CD14-positive monocyte (primary cell): ENCODE results near the gene ADK. TPM values are rescaled to one million over a fixed set of nuclear protein-coding genes. Genes with fewer than 3 reads are reported as not detected.

Experiments used
- DNase-seq, 3 donors: peaks; one replicate each; pipeline ENCODE4 v3.0.0-alpha.2; 2011 to 2022
- H2AFZ ChIP-seq: 2 replicates; pipeline ENCODE4 v1.6.0; 2012; ENCODE audit warnings: mild to moderate bottlenecking, low read depth, low read length, inconsistent platforms; ENCODE audit not compliant: insufficient read depth, poor library complexity, severe bottlenecking
- H3K27ac ChIP-seq, 2 donors: 1 replicate in 1 of 2; 2 replicates in 1 of 2; pipeline ENCODE4 v1.5.1; 2012 to 2013; ENCODE audit warnings: low read length in 2 of 2, control low read depth in 1 of 2, inconsistent platforms in 1 of 2, low read depth in 1 of 2, mild to moderate bottlenecking in 1 of 2
- H3K27me3 ChIP-seq, 2 donors: one replicate each; pipeline versions ENCODE4 v1.6.0 to v1.6.1; 2011 to 2013; ENCODE audit warnings: low read length in 2 of 2; ENCODE audit not compliant: control insufficient read depth in 2 of 2, insufficient read depth in 2 of 2
- H3K36me3 ChIP-seq, 2 donors: replicated peaks in 1 of 2; 1 replicate in 1 of 2; 2 replicates in 1 of 2; pipeline versions ENCODE4 v1.5.1 to v1.6.1; 2012 to 2013; ENCODE audit warnings: low read length in 2 of 2, control low read depth in 1 of 2, inconsistent platforms in 1 of 2, mild to moderate bottlenecking in 1 of 2; ENCODE audit not compliant: insufficient read depth in 2 of 2, control insufficient read depth in 1 of 2
- H3K4me1 ChIP-seq, 2 donors: 1 replicate in 1 of 2; 2 replicates in 1 of 2; pipeline versions ENCODE4 v1.5.1 to v1.6.1; 2012 to 2013; ENCODE audit warnings: low read length in 2 of 2, control low read depth in 1 of 2, inconsistent platforms in 1 of 2, mild to moderate bottlenecking in 1 of 2, moderate library complexity in 1 of 2; ENCODE audit not compliant: insufficient read depth in 2 of 2, control insufficient read depth in 1 of 2
- H3K4me2 ChIP-seq: replicated peaks from 2 replicates; pipeline ENCODE3; 2012; ENCODE audit warnings: low read length, moderate library complexity, mild to moderate bottlenecking; ENCODE audit not compliant: poor library complexity, severe bottlenecking; ENCODE audit errors: extremely low read depth
- H3K4me3 ChIP-seq, 3 experiments: fragments of 200-600 bp in 1 of 3; sonication (generic) in 1 of 3; replicated peaks in 1 of 3; 1 replicate in 2 of 3; 2 replicates in 1 of 3; pipeline ENCODE4 v1.5.1; 2011 to 2013; ENCODE audit warnings: low read length in 3 of 3, mild to moderate bottlenecking in 3 of 3, control low read depth in 2 of 3, low read depth in 2 of 3, inconsistent platforms in 1 of 3, moderate library complexity in 1 of 3
- H3K79me2 ChIP-seq: 2 replicates; pipeline ENCODE4 v1.6.0; 2012; ENCODE audit warnings: mild to moderate bottlenecking, control low read depth, inconsistent platforms, low read length, moderate library complexity; ENCODE audit not compliant: insufficient read depth
- H3K9ac ChIP-seq: 2 replicates; pipeline ENCODE4 v1.6.0; 2017; ENCODE audit warnings: low read length, mild to moderate bottlenecking; ENCODE audit not compliant: insufficient read depth, poor library complexity, severe bottlenecking
- H3K9me3 ChIP-seq, 2 donors: replicated peaks in 1 of 2; 1 replicate in 1 of 2; 2 replicates in 1 of 2; pipeline versions ENCODE4 v1.5.1 to v1.6.1; 2012 to 2013; ENCODE audit warnings: low read length in 2 of 2, control low read depth in 1 of 2; ENCODE audit not compliant: control insufficient read depth in 1 of 2, insufficient read depth in 1 of 2
- H4K20me1 ChIP-seq: 2 replicates; pipeline ENCODE4 v1.6.0; 2012; ENCODE audit warnings: mild to moderate bottlenecking, low read length, control low read depth, moderate library complexity; ENCODE audit not compliant: insufficient read depth
- H3K27ac Mint-ChIP-seq, 7 donors: one replicate each; pipeline ENCODE4 v1.8.0; 2020; ENCODE audit warnings: mild to moderate bottlenecking in 7 of 7, mixed read lengths in 7 of 7, moderate library complexity in 6 of 7, inconsistent platforms in 2 of 7
- H3K27me3 Mint-ChIP-seq, 3 donors: one replicate each; pipeline ENCODE4 v1.8.0; 2021 to 2022; ENCODE audit warnings: low read depth in 3 of 3, mild to moderate bottlenecking in 3 of 3, mixed read lengths in 3 of 3, moderate library complexity in 3 of 3, inconsistent platforms in 1 of 3
- H3K36me3 Mint-ChIP-seq, 2 donors: one replicate each; pipeline ENCODE4 v1.8.0; 2020; ENCODE audit warnings: mixed read lengths in 2 of 2, inconsistent platforms in 1 of 2, mild to moderate bottlenecking in 1 of 2
- H3K4me1 Mint-ChIP-seq: one replicate; pipeline ENCODE4 v1.8.0; 2020; ENCODE audit warnings: mild to moderate bottlenecking, mixed read lengths
- H3K4me3 Mint-ChIP-seq, 2 donors: one replicate each; pipeline ENCODE4 v1.8.0; 2020; ENCODE audit warnings: mild to moderate bottlenecking in 2 of 2, mixed read lengths in 2 of 2, moderate library complexity in 1 of 2
- H3K9me3 Mint-ChIP-seq, 7 donors: one replicate each; pipeline ENCODE4 v1.8.0; 2020 to 2022; ENCODE audit warnings: mixed read lengths in 7 of 7, mild to moderate bottlenecking in 6 of 7, moderate library complexity in 6 of 7, inconsistent platforms in 2 of 7
- WGBS: methylation state at CpG from one replicate; pipeline ENCODE4 v1.1.5; 2013; ENCODE audit warnings: missing lambda C conversion rate; ENCODE audit not compliant: insufficient coverage; 5-methylcytosine and 5-hydroxymethylcytosine counted together
- intact Hi-C, 2 donors: fragments of 100-400 bp; cut with micrococcal nuclease; formaldehyde crosslinking; loops; one replicate each; pipeline versions ENCODE4 v1.15.0 to v1.15.1; 2023
- polyA plus RNA-seq, 3 donors: library from polyadenylated mRNA; depleted of rRNA in 1 of 3; unstranded in 2 of 3; stranded (reverse) in 1 of 3; fragments of 300-500 nt in 2 of 3; fragments of >200 nt in 1 of 3; fragmentation: Illumina TruSeq in 2 of 3; gene quantifications; 1 replicate in 2 of 3; 2 replicates in 1 of 3; pipeline ENCODE4 v1.2.3, GENCODE V29; 2012 to 2021
- TF ChIP-seq, protein P1 (sequence below): fragments of 200-600 bp; IDR thresholded peaks from one replicate; pipeline ENCODE4 v1.8.0; 2022; ENCODE audit warnings: antibody characterized with exemption, mild to moderate bottlenecking

Gene ADK
- polyA plus RNA-seq, 3 donors = 6.4 to 38.2 (median 35.7) TPM

DNA sequence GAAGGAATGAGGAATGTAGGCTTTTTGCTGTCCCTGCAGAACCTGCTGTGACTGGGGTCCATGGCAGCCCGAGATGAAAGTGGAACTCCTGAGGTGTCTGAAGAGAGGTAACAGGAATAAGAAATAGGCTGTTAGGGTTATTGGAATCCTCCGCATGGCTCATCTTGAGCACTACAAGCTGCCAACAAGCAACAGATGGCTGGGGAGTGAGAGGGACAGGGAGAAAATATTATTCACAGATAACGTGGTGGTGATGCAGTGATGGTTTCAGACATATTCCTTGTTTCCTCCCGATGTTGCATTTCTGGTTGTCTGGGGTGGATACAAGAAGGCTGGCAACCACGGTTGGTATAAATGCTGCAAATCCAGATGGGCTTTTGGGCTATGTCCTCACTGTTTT, 46.5 kb upstream of the ADK start:
- H3K36me3 Mint-ChIP-seq = peaks cover 87 to 97% of the 10 kb centered on the region in 2 donors
- H2AFZ ChIP-seq = no peak overlapping the region
- no peaks in the 10 kb centered on the region for H3K4me1 Mint-ChIP-seq
- H3K4me2 ChIP-seq = no peak overlapping the region
- no peaks in the 10 kb centered on the region for H3K9me3 ChIP-seq
- no peaks in the 10 kb centered on the region for H3K27me3 ChIP-seq
- H3K9ac ChIP-seq = no peak overlapping the region
- H3K4me3 Mint-ChIP-seq = no peak overlapping the region
- TF ChIP-seq, protein P1, sequence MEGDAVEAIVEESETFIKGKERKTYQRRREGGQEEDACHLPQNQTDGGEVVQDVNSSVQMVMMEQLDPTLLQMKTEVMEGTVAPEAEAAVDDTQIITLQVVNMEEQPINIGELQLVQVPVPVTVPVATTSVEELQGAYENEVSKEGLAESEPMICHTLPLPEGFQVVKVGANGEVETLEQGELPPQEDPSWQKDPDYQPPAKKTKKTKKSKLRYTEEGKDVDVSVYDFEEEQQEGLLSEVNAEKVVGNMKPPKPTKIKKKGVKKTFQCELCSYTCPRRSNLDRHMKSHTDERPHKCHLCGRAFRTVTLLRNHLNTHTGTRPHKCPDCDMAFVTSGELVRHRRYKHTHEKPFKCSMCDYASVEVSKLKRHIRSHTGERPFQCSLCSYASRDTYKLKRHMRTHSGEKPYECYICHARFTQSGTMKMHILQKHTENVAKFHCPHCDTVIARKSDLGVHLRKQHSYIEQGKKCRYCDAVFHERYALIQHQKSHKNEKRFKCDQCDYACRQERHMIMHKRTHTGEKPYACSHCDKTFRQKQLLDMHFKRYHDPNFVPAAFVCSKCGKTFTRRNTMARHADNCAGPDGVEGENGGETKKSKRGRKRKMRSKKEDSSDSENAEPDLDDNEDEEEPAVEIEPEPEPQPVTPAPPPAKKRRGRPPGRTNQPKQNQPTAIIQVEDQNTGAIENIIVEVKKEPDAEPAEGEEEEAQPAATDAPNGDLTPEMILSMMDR = no peak
- H3K36me3 ChIP-seq = peaks cover 92 to 100% of the 10 kb centered on the region in 2 donors
- no peak overlapping the region for H3K27ac ChIP-seq
- H3K9me3 Mint-ChIP-seq = no peaks in the 10 kb centered on the region
- H3K4me1 ChIP-seq = no peaks in the 10 kb centered on the region
- peak overlapping the region in 1 of 7 donors; percentile 56 for H3K27ac Mint-ChIP-seq
- peaks cover 0 to 2% (median 0%) of the 10 kb centered on the region in 3 donors for H3K27me3 Mint-ChIP-seq
- H3K4me3 ChIP-seq = no peak overlapping the region
- H4K20me1 ChIP-seq = peaks cover 37% of the 10 kb centered on the region
- intact Hi-C loops = no loop called here
- no peaks in the 10 kb centered on the region for H3K79me2 ChIP-seq
- WGBS = 100% methylated on average over 2 of the region's 5 CpGs
- DNase-seq = no peak

DNA sequence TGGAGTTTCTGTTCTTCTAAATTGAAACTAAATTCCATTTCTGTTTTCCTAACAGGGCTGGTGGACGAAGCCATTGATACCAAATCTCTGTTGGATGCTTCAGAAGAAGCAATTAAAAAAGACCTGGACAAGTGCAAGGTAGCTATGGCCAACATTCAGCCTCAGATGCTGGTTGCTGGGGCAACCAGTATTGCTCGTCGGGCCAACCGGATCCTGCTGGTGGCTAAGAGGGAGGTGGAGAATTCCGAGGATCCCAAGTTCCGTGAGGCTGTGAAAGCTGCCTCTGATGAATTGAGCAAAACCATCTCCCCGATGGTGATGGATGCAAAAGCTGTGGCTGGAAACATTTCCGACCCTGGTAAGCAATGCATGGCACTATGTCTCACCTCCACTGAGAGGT, 46.0 kb upstream of the ADK start:
- no peaks in the 10 kb centered on the region for H3K79me2 ChIP-seq

More for the DNA sequence above, 46.0 kb upstream of the ADK start:
- Mint-ChIP-seq H3K4me1 (no peaks in the 10 kb centered on the region), H3K27ac (peak overlapping the region in 4 of 7 donors; percentile 21 to 76 (median 61)), H3K9me3 (no peaks in the 10 kb centered on the region), H3K36me3 (peaks cover 87 to 97% of the 10 kb centered on the region in 2 donors), H3K4me3 (no peak overlapping the region), H3K27me3 (peaks cover 0 to 2% (median 0%) of the 10 kb centered on the region in 3 donors)
- TF ChIP-seq, protein P1 = no peak
- Histone ChIP-seq H3K4me1 (no peaks in the 10 kb centered on the region), H3K4me2 (no peak overlapping the region), H3K9me3 (no peaks in the 10 kb centered on the region), H2AFZ (no peak overlapping the region), H3K9ac (no peak overlapping the region), H3K36me3 (peaks cover 92 to 100% of the 10 kb centered on the region in 2 donors), H3K27ac (no peak overlapping the region), H4K20me1 (peaks cover 42% of the 10 kb centered on the region), H3K4me3 (no peak overlapping the region), H3K27me3 (no peaks in the 10 kb centered on the region)
- no peak for DNase-seq
- 98% methylated on average over 6 of the region's 8 CpGs for WGBS
- intact Hi-C loops = no loop called here
